ENCODE measurements around the gene PATL2.

DNA sequence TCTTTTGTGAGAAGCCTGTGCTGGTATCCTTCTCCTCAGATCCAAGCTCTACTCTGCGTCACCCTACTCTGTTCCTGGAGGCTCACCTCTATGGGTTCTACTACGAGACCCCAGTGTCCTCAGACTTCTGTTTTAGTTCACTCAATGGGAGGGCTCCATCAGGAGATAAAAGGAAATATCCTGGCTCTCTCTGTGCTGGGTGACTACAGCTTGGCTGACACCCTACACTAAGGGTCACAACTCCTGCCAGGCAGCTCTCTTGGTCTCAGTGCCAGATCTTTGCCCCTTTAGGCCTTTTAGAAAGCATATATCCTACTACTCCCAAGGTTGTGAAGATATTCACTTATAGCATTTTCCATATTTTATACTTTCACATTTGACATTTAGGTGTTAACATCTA is 94.1 kb downstream of the PATL2 start:
- TF ChIP-seq POLR2A (IDR thresholded peaks at IDR 0.05), result no peak
- TF ChIP-seq, protein P1, sequence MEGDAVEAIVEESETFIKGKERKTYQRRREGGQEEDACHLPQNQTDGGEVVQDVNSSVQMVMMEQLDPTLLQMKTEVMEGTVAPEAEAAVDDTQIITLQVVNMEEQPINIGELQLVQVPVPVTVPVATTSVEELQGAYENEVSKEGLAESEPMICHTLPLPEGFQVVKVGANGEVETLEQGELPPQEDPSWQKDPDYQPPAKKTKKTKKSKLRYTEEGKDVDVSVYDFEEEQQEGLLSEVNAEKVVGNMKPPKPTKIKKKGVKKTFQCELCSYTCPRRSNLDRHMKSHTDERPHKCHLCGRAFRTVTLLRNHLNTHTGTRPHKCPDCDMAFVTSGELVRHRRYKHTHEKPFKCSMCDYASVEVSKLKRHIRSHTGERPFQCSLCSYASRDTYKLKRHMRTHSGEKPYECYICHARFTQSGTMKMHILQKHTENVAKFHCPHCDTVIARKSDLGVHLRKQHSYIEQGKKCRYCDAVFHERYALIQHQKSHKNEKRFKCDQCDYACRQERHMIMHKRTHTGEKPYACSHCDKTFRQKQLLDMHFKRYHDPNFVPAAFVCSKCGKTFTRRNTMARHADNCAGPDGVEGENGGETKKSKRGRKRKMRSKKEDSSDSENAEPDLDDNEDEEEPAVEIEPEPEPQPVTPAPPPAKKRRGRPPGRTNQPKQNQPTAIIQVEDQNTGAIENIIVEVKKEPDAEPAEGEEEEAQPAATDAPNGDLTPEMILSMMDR (IDR thresholded peaks at IDR 0.05), result no peak
- TF ChIP-seq POLR2AphosphoS5 (IDR thresholded peaks at IDR 0.05), result no peak
